PC-3 (cell line): Measurements from ENCODE around the gene CXADR.

ENCODE experiments used
- EZH2 ChIP-seq: fragments of 300-600 bp; sonication (generic); IDR thresholded peaks from one replicate; pipeline ENCODE4 v1.6.1; 2017; ENCODE audit warnings: antibody characterized with exemption, mild to moderate bottlenecking, low read length; ENCODE audit not compliant: unreplicated experiment
- EZH2phosphoT487 ChIP-seq: fragments of 300-600 bp; sonication (generic); IDR thresholded peaks from 2 replicates; pipeline ENCODE4 v1.6.1; 2018; ENCODE audit warnings: mild to moderate bottlenecking, antibody characterized with exemption, low read length, borderline replicate concordance
- TF ChIP-seq, protein P1 (sequence below): fragments of 300-600 bp; sonication (generic); conservative IDR thresholded peaks from 2 replicates; pipeline ENCODE4 v1.5.1; 2017; ENCODE audit warnings: antibody characterized with exemption, low read depth, mild to moderate bottlenecking, low read length

DNA sequence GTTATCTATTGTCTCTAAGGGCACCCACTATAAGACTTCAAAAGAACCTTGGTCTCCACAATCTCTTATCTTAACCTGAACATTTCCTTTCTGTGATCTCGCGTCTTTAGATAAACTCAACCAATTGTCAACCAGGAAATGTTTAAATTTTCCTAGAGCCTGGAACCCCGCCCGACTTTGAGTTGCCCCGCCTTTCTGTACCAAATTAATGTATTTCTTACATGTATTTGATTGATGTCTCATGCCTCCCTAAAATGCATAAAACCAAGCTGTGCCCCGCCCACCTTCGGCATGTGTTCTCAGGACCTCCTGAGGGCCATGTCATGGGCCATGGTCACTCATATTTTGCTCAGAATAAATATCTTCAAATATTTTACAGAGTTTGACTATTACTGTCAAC, 5.9 kb upstream of the CXADR start:
- TF ChIP-seq, protein P1, sequence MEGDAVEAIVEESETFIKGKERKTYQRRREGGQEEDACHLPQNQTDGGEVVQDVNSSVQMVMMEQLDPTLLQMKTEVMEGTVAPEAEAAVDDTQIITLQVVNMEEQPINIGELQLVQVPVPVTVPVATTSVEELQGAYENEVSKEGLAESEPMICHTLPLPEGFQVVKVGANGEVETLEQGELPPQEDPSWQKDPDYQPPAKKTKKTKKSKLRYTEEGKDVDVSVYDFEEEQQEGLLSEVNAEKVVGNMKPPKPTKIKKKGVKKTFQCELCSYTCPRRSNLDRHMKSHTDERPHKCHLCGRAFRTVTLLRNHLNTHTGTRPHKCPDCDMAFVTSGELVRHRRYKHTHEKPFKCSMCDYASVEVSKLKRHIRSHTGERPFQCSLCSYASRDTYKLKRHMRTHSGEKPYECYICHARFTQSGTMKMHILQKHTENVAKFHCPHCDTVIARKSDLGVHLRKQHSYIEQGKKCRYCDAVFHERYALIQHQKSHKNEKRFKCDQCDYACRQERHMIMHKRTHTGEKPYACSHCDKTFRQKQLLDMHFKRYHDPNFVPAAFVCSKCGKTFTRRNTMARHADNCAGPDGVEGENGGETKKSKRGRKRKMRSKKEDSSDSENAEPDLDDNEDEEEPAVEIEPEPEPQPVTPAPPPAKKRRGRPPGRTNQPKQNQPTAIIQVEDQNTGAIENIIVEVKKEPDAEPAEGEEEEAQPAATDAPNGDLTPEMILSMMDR: no peak
- TF ChIP-seq EZH2: no peak
- no peak for TF ChIP-seq EZH2phosphoT487
